Liver (tissue), 3 donors: ENCODE data around the gene TEK.
"Not testable (repeated sequence)": the region's sequence is repeated elsewhere in the genome, so short reads cannot be mapped to it uniquely, and the experiment has no call there.

Experiments used
- ATF3 ChIP-seq: IDR thresholded peaks from 2 replicates; pipeline ENCODE4 v1.6.1; 2016; ENCODE audit warnings: antibody characterized with exemption
- CTCF ChIP-seq: fragments of 150-350 bp; IDR thresholded peaks from 2 replicates; pipeline ENCODE4 v1.5.1; 2017; ENCODE audit warnings: improper control_type of control experiment, low read depth, low read length; ENCODE audit not compliant: missing input control
- EGR1 ChIP-seq, 2 donors: IDR thresholded peaks; 2 replicates each; pipeline ENCODE4 v1.6.1; 2016 to 2018; ENCODE audit warnings: antibody characterized with exemption in 2 of 2, low read depth in 2 of 2
- GABPA ChIP-seq, 2 donors: IDR thresholded peaks in 1 of 2; conservative IDR thresholded peaks in 1 of 2; 2 replicates each; pipeline ENCODE4 v1.6.1; 2016; ENCODE audit warnings: antibody characterized with exemption in 2 of 2, mild to moderate bottlenecking in 1 of 2, moderate library complexity in 1 of 2
- HNF4A ChIP-seq, 2 donors: conservative IDR thresholded peaks; 2 replicates each; pipeline ENCODE4 v1.6.1; 2016; ENCODE audit warnings: antibody characterized with exemption in 2 of 2, mild to moderate bottlenecking in 2 of 2
- JUND ChIP-seq, 2 donors: IDR thresholded peaks; 2 replicates each; pipeline ENCODE4 v1.6.1; 2016; ENCODE audit warnings: antibody characterized with exemption in 2 of 2
- NR2F2 ChIP-seq: IDR thresholded peaks from 2 replicates; pipeline ENCODE4 v1.6.1; 2016; ENCODE audit warnings: antibody characterized with exemption
- RAD21 ChIP-seq, 2 donors: IDR thresholded peaks; 2 replicates each; pipeline ENCODE4 v1.6.1; 2016; ENCODE audit warnings: antibody characterized with exemption in 2 of 2, mild to moderate bottlenecking in 2 of 2
- REST ChIP-seq: IDR thresholded peaks from 2 replicates; pipeline ENCODE4 v1.6.1; 2016; ENCODE audit warnings: antibody characterized with exemption, mild to moderate bottlenecking
- SP1 ChIP-seq: IDR thresholded peaks from 2 replicates; pipeline ENCODE4 v1.6.1; 2018; ENCODE audit warnings: antibody characterized with exemption, mild to moderate bottlenecking
- YY1 ChIP-seq: IDR thresholded peaks from 2 replicates; pipeline ENCODE4 v1.6.1; 2016; ENCODE audit warnings: antibody characterized with exemption, mild to moderate bottlenecking
- ZBTB33 ChIP-seq: IDR thresholded peaks from 2 replicates; pipeline ENCODE4 v1.6.1; 2016; ENCODE audit warnings: antibody characterized with exemption
- donor health status: healthy.
- donor health status: healthy.

GRCh38 chr9:27092496-27092895, 16.5 kb upstream of the TEK start:
- TF ChIP-seq RAD21 (IDR thresholded peaks at IDR 0.05); EGR1 (IDR thresholded peaks at IDR 0.05; ENCODE audit: low read depth in 2 of 2); NR2F2; CTCF; ZBTB33; SP1; HNF4A (conservative IDR thresholded peaks at IDR 0.05); JUND (IDR thresholded peaks at IDR 0.05); REST; YY1; GABPA (IDR thresholded peaks at IDR 0.05 in 1 of 2, conservative IDR thresholded peaks at IDR 0.05 in 1 of 2); ATF3: not testable (repeated sequence)
